ENCODE results near the gene CST8. TPM values are rescaled to one million over a fixed set of nuclear protein-coding genes. Genes with fewer than 3 reads are reported as not detected.
A peak's percentile ranks its signal among the peaks of the same experiment; 100 is the strongest.
"Not testable (repeated sequence)": the region's sequence is repeated elsewhere in the genome, so short reads cannot be mapped to it uniquely, and the experiment has no call there.

Gene CST8
- total RNA-seq, 1 experiment from 2014 or later: not detected

DNA sequence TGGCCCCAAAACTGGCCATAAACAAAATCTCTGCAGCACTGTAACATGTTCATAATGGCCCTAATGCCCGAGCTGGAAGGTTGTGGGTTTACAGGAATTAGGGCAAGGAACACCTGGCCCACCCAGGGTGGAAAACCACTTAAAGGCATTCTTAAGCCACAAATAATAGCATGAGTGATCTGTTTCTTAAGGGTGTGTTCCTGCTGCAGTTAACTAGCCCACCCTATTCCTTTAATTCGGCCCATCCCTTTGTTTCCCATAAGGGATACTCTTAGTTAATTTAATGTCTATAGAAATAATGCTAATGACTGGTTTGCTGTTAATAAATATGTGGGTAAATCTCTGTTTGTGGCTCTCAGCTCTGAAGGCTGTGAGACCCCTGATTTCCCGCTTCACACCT lies 24.0 kb upstream of the CST8 start:
- DNase-seq (ENCODE audit: low read depth, low spot score); in situ Hi-C loops (cut with HindIII; ENCODE audit: low pct_unique_long_range_greater_than_20kb, low sequenced_read_pairs): not testable (repeated sequence)

DNA sequence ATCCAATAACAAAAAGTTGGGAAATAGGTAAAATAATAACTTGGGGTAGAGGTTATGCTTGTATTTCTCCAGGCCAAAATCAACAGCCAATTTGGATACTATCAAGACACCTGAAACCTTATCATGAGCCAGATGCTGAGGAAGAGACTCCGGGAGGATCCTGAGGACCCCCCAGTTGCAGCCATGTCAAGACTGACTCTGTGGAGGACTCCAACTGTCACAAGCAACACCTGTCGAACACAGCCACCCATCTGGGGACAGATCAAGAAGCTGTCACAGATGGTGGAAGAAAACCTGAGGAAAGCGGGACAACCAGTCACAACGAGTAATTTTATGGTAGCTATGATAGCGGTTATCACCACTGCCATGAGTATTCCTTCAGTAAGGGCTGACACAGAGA lies 18.6 kb upstream of the CST8 start:
- DNase-seq (ENCODE audit: low read depth, low spot score); in situ Hi-C loops (cut with HindIII; ENCODE audit: low pct_unique_long_range_greater_than_20kb, low sequenced_read_pairs): not testable (repeated sequence)

DNA sequence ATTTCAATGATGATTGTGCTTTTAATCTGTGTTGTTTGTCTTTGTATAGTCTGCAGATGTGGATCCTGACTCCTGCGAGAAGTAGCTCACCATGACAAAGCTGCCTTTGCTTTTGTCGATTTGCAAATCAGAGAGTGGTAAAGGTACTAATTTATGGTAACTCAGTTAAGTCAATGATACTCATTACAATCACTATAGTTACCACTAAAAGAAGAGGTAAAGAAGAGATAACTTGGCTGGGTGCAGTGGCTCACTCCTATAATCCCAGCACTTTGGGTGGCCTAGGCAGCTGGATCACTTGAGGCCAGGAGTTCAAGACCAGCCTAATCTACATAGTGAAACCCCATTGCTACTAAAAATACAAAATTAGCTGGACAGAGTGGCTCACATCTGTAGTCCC lies 17.6 kb upstream of the CST8 start:
- DNase-seq (ENCODE audit: low read depth, low spot score); in situ Hi-C loops (cut with HindIII; ENCODE audit: low pct_unique_long_range_greater_than_20kb, low sequenced_read_pairs): not testable (repeated sequence)

DNA sequence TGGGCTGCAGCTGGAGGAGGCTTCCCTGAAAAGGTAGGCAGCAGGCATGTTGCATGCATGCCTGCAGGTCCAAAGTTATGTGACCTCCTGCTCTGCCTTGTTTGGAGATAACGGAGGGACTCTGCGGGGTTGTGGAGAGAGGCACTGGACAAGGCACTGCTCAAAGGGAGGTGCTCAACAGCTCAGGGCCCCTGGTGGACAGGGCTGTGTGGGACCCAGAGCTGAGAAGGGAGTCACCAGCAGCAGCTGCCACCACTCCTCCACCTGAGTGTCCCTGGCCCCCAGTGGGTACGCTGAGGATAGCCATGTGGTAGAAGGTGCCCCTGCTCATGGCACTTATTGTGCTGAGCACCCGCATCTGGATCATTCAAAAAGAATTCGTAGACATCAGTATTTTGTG lies 15.5 kb upstream of the CST8 start:
- in situ Hi-C loops (cut with HindIII; ENCODE audit: low pct_unique_long_range_greater_than_20kb, low sequenced_read_pairs): no loop called here
- no peak for DNase-seq (ENCODE audit: low read depth, low spot score)

DNA sequence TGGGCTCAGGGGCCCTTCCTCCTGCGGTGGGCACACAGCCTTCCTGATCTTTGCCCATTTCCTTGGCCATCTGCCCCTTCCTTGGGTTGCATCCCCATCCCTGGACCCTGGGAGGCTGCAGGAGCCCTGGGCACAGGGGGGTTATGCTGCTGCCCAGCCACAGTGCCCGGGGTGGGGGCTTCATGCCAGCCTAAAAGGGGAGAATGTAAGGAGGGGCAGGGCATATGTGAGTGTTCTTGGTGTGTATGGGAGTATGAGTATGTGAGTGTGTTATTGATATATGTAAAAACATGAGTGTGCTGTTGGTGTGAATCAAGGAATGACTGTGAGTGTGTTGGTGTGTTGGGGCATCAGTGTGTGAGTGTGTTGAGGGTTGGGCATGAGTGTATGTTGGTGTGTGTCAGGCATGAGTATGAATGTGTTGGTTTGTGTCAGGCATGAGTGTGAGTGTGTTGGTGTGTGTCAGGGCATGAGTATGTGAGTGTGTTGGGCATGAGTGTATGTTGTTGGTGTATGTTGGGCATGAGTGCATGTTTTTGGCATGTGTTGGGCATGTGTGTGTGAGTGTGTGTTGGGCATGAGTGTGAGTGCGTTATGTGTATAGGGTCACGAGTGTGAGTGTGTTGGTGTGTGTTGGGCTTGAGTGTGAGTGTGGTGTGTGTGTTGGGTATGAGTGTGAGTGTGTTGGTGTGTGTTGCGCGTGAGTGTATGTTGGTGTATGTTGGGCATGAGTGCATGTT lies 14.7 kb upstream of the CST8 start:
- in situ Hi-C loops (cut with HindIII; ENCODE audit: low pct_unique_long_range_greater_than_20kb, low sequenced_read_pairs): no loop called here
- DNase-seq (ENCODE audit: low read depth, low spot score): no peak

DNA sequence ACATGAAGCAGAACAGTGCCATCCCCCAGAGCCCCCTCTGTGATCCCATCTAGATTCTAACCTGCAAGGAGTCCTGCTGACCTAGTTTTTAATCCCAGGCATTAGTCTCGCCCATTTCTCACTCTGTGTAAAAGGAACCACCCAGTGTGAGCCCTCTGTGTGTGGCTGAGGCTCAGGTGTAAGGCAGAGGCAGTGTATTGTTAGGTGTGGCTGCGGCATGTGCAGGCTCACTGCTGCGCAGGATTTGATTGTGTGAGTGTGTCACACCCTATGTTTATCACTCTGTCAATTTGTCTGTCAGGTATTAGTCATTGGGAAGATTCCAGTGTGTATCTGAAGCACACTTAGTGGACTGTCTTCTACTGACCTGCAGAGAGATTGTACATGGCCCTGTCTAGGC lies 13.7 kb upstream of the CST8 start:
- in situ Hi-C loops (cut with HindIII; ENCODE audit: low pct_unique_long_range_greater_than_20kb, low sequenced_read_pairs): no loop called here
- no peak for DNase-seq (ENCODE audit: low read depth, low spot score)

DNA sequence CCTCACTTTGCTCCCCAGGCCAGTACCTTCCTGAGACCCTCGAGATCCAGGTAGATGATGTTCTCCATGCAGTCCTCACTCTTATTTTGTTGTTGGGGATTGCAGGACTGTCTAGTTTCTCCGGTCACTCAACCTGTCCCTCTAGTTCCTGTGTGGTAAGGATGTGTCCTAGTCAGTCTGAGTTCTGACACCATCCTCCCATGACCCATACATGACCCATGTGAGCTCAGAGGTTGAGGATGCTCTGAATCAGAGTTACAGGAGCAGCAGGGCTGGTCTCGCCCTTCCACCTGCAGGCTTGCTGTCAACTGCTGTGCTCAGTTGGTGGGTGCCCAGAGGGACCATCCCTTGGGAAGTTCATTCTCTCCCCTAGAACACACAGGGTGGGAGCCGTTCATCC lies 11.9 kb upstream of the CST8 start:
- no peak for DNase-seq (ENCODE audit: low read depth, low spot score)
- in situ Hi-C loops (cut with HindIII; ENCODE audit: low pct_unique_long_range_greater_than_20kb, low sequenced_read_pairs): no loop called here

DNA sequence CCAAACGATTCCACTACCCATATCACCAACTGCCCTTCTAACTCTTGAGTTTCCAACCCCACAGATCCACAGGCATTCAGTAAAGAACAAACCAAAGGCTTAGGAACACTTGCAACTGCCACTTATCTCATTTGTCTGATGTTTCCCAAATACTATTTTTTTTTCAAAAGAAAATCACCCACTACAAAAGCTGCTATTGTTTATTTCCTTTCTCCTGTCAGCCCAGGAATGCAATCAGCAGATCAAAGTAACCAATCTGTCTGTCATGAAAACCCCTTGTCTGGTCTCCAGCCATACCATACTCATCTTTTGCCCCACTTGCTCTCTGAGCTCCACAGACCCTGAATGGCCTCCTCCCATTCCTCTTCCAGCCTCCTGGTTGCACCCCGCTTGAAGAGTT lies 8.8 kb upstream of the CST8 start:
- no peak for DNase-seq (ENCODE audit: low read depth, low spot score)
- in situ Hi-C loops (cut with HindIII; ENCODE audit: low pct_unique_long_range_greater_than_20kb, low sequenced_read_pairs): no loop called here

DNA sequence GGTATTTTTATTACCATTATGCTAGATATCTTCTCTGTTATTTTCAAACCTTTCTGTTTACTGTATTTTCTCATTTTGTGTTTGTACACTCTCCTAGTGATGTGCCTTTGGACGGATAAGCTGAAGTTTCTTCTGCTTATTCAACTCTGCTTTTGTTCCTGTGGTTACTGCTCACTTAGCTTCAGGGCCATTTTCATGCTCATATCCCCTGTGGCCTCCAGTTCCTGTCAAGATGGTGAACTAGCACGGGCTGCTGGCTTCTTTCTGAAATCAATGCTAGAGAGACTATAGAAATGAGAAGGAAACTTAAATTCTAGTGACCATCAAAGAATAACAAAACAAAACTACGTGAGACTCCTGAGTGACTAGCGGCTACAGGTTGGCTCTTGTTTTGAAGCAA lies 6.8 kb upstream of the CST8 start:
- DNase-seq (ENCODE audit: low read depth, low spot score): no peak
- in situ Hi-C loops (cut with HindIII; ENCODE audit: low pct_unique_long_range_greater_than_20kb, low sequenced_read_pairs): no loop called here

DNA sequence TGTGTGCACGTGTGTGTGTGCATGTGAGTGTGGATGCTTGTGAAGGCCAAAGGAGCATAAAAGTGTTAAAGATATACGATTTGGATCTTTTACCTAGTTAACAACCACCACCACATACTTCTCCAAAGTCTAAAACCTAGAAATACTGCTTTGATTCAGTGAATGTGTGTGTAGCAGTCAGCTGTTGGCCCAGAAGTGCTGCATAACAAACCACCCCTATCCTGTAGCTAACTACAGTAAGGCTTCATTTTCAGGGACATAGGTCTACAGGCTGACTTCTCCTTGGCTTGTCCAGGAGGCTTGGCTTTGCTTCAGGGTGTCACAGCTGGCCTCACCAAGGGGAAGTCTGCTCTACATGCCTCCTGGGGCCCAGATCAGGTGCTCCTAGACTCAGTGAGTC lies 2.4 kb upstream of the CST8 start:
- in situ Hi-C loops (cut with HindIII; ENCODE audit: low pct_unique_long_range_greater_than_20kb, low sequenced_read_pairs): no loop called here
- DNase-seq (ENCODE audit: low read depth, low spot score): no peak

DNA sequence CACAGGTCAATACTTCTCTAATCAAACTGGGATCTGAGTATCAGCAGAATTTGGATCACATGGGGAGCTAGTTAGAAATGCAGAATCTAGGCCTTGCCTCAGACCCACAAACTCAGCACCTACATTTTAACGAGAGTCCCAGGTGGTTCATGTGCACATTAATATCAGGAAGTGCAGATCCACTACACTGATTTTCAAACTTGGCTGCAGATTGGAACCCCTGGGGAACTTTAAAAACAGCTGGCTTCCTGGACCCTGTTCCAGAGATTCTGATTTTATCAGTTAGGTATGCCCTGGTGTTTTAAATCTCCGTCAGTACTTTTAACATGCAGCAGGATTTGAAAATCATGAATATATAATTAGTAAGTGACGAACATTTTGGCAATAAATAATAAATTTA lies 1.9 kb upstream of the CST8 start:
- no peak for DNase-seq (ENCODE audit: low read depth, low spot score)
- in situ Hi-C loops (cut with HindIII; ENCODE audit: low pct_unique_long_range_greater_than_20kb, low sequenced_read_pairs): no loop called here

DNA sequence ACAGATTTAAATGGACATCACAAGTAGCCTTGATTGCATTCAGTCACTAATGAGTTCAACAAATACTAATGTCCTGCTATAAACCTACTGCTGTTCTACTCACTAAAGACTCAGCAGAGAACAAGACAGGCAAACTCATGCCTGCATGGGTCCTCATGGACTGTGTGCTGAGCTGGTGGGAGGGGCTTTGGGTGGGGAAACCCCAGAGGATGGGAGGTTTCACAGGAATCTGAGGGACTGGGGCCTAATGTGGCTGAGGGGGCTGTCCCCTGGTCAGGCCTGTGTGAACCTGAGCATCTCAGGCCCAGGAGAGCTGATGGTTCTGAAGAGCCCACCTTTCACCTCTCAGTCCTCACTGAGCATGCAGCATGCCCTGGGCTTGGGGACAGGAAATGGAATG lies 1.4 kb downstream of the CST8 start:
- in situ Hi-C loops (cut with HindIII; ENCODE audit: low pct_unique_long_range_greater_than_20kb, low sequenced_read_pairs): no loop called here
- DNase-seq (ENCODE audit: low read depth, low spot score): no peak

DNA sequence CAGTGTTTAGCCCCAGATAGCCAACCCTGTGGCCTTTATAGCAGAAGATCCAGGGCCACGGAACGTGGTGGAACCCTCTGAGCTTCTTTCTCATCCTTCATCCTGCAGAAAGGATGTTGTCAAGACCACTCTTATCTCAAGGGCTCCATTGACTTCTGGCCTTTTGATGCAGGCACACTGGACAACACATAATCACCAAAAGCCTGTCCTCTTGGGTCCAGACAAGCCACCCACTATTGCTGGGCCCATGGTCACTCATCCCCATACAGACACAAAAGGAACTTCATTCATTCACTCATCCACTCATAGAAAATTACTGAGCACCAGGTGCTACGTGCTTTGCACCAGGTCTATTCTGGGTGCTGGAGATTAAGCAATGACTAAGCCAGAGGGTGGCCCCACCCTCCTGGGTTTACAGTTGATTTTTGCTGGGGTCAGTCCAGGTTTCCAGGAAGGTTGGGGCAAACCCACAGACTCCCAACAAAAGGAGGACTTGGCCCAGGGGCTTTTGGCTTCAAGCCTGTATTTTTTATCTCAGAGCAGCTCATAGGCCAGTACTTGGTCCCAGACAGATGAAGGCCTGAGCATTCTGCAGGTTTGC lies 2.4 kb downstream of the CST8 start:
- in situ Hi-C loops (cut with HindIII; ENCODE audit: low pct_unique_long_range_greater_than_20kb, low sequenced_read_pairs): no loop called here
- no peak for DNase-seq (ENCODE audit: low read depth, low spot score)

DNA sequence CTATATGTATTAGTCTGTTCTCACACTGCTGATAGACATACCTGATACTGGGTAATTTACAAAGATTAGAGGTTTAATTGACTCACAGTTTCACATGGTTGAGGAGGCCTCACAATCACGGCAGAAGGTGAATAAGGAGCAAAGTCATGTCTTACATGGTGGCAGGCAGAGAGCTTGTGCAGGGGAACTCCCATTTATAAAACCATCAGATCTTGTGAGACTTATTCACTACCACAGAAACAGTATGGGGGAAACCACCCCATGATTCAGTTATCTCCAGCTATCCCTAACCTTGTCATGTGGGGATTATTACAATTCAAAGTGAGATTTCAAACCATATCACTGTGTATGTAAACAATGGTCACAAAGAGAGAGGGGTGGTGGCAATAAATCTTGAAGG lies 6.6 kb downstream of the CST8 start:
- in situ Hi-C loops (cut with HindIII; ENCODE audit: low pct_unique_long_range_greater_than_20kb, low sequenced_read_pairs): no loop called here
- no peak for DNase-seq (ENCODE audit: low read depth, low spot score)

DNA sequence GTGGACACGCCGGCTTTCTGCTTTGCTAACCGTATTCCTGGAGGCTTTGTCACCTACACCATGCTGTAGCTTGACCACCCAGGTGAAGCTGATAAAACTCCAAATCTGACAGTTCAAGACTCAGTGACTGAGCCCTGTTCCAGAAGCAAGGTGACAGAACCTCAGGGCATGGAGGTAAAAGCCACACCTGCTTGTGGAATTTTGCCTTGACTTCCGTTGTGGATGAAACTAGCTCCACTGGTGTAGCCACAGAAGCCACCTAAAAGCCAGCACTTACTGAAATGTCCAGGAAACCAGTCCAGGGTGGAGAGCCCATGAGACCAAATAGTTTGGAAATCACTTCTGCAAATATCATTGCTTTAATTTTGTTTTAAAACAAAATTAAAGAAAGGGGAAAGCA lies 11.0 kb downstream of the CST8 start:
- in situ Hi-C loops (cut with HindIII; ENCODE audit: low pct_unique_long_range_greater_than_20kb, low sequenced_read_pairs): no loop called here
- DNase-seq (ENCODE audit: low read depth, low spot score): no peak

DNA sequence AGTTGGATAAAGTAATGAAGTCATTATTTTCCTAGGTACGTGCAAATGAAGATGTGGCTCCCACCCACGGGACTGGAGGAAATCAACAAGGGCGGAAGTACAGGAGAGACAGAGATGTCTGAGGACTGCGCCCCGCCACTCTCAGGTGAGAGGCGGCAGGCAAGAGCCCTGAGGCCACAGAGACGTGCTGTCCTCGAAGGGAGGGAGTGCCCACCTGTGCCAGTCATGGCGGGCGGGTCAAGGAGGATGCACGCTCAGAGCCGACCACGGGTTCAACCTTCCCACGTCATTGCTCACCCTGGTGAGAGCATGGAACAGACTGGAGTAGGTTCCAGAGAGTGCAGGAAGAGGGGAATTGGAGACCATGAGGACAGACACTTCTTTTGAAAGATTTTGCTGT lies 12.7 kb downstream of the CST8 start:
- DNase-seq (ENCODE audit: low read depth, low spot score): no peak
- in situ Hi-C loops (cut with HindIII; ENCODE audit: low pct_unique_long_range_greater_than_20kb, low sequenced_read_pairs): no loop called here

DNA sequence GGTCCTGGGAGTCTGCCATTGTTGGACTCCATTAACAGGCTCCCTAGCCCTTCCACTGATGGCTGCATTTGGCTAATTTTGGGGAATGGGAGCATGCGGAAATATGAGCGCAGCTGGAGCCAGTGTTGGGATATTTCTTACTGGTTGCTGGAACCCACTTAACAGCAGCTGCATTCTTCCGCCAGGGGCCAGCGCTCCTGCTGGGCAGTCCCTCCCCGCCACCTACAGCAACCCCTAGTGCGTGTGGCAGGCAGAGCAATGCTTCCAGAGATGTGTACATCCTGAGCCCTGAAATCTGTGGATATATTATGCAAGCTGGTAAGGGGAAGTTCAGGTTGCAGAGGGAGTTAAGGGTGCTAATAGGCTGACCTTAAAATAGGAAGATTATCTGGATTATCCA lies 16.4 kb downstream of the CST8 start:
- DNase-seq (ENCODE audit: low read depth, low spot score): peak; percentile 16
- in situ Hi-C loops (cut with HindIII; ENCODE audit: low pct_unique_long_range_greater_than_20kb, low sequenced_read_pairs): no loop called here

DNA sequence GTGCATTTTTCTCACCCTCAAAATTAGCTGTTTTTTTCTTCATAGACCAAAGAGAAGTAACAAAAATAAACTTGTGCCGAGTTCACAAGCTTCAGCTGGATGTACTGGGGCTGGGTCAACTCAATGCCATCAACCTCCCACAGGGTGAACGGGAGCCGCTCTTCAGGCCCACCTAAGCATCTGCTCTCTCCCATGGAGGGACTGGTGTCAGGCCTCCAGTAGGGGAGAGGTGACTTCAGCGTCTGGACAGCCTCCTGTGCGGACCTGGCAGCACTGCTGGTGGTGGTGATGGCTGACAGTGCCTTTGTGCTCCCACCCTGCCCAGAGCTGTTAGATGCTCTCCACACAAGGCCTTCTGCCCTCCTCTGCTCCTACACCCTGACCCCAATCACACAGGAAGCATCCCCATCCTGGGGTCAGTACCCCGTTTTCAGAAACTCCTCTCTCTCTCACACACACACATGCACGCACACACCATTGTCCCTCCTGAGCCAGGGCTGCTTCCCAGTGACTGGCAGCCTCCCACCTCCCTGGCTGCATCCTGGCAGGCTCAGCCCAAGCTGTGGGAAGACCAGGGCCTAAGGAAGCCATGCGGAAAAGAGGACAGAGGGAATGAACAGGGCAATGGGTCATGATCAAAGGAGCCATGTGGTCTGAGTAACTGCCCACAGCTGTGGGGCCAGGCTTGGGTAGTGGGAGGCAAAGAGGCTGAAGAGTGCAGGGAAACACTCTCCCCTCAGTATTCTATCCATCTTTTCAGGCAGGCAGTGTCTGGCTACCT lies 17.7 kb downstream of the CST8 start:
- DNase-seq (ENCODE audit: low read depth, low spot score): no peak
- in situ Hi-C loops (cut with HindIII; ENCODE audit: low pct_unique_long_range_greater_than_20kb, low sequenced_read_pairs): no loop called here

Measured in SK-MEL-5 (cell line).